ENCODE data around the gene DNAJC4.

The DNAJC4 gene

DNA sequence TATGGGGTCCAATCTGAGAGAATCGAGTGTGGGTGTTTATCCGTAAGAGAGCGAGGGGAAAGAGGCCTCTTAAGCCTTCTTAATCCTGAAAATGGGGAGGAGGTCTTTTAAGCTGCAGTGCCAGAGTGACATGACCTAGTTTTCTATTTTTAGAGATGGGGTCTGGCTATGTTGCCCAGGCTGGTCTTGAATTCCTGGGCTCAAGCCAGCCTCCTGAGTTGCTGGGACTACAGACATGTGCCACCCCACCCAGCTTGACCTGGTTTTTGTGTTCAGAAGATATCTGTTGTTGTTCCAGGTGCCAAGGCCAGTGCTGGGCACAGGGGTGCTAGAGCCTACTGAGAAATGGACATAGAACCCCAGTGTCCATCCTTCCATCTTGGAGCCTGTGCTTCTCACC lies 52.7 kb downstream of the DNAJC4 start:
- FAIRE-seq = no peak
